ENCODE results near the gene CHAF1B.

DNA sequence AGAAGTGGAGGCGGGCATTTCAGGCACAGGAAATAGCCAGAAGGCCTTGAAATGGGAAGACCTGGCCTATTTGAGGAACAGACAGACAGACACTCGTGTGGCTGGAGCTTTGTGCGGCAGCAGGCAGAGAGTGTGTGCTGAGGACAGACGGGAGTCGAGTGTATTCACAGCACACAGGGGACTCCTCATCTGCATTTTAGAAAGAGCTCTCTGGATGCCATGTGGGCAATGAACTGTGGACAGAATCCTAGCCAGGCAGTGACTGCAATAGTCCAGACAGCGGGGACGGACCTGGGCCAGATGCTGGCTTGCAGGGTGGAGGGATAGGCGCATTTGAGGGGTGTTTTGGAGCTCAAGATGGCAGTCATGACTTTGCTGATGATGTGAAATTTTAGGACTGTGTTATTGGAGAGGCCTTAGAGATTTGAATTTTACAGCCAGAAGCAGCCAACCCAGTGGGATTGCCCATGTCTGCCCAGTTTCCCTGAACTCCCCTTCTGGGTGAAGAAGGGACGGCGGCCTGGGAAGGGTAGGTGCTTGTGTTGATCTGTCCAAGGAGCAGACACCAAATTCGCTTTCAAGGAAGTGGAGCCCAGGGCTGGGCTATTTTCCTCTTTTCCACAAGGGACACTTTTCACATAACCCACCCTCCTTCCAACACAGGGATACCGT, 43.7 kb downstream of the CHAF1B start:
- TF ChIP-seq POLR2A (IDR thresholded peaks at IDR 0.05; ENCODE audit: low read depth, low read length) (no peak), POLR2AphosphoS5 (IDR thresholded peaks at IDR 0.05; ENCODE audit: low read depth, low read length) (no peak), PAX5 (IDR thresholded peaks at IDR 0.05; ENCODE audit: insufficient read depth, low read length, severe bottlenecking) (no peak), SPI1 (IDR thresholded peaks at IDR 0.05; ENCODE audit: low read depth, low read length) (no peak)

Measured in GM12891 (cell line).